LNCaP clone FGC (cell line): ENCODE measurements around the gene PACRG.

Experiments used
- DNase-seq: peaks from one replicate; pipeline ENCODE4 v3.0.0-alpha.2; 2011; ENCODE audit warnings: low read depth
- H3K4me3 ChIP-seq: 2 replicates; pipeline ENCODE4 v1.5.1; 2011; ENCODE audit warnings: mild to moderate bottlenecking, low read depth, low read length, control low read depth
- CTCF ChIP-seq: IDR thresholded peaks from 2 replicates; pipeline ENCODE4 v1.5.1; 2012; ENCODE audit warnings: mild to moderate bottlenecking; ENCODE audit not compliant: control insufficient read depth, insufficient read depth; ENCODE audit errors: extremely low read depth

PACRG gene

GRCh38 chr6:163206196-163206595 is 478.4 kb downstream of the PACRG start:
- DNase-seq, result no peak
- no peak overlapping the region for H3K4me3 ChIP-seq
- TF ChIP-seq CTCF, result no peak

- H3K4me3 ChIP-seq, result no peak overlapping the region
- no peak for TF ChIP-seq CTCF
- no peak for DNase-seq
Observed at GRCh38 chr6:163207431-163208383, 479.9 kb downstream of the PACRG start.

GRCh38 chr6:163209005-163209404 is 481.2 kb downstream of the PACRG start:
- DNase-seq, result no peak
- TF ChIP-seq CTCF, result no peak
- H3K4me3 ChIP-seq, result no peak overlapping the region

- TF ChIP-seq CTCF, result no peak
- DNase-seq, result no peak
- no peak overlapping the region for H3K4me3 ChIP-seq
Observed at GRCh38 chr6:163212123-163212522, 484.3 kb downstream of the PACRG start.

- H3K4me3 ChIP-seq, result no peak overlapping the region
- DNase-seq, result no peak
- TF ChIP-seq CTCF, result no peak
Observed at GRCh38 chr6:163214259-163214658, 486.5 kb downstream of the PACRG start.

- no peak for TF ChIP-seq CTCF
- no peak for DNase-seq
- no peak overlapping the region for H3K4me3 ChIP-seq
Observed at GRCh38 chr6:163218361-163218894, 490.7 kb downstream of the PACRG start.
